Measurements from ENCODE around the gene KLHL29.

Gene KLHL29

GRCh38 chr2:23686405-23687029, 301.5 kb downstream of the KLHL29 start:
- TF ChIP-seq, protein P1, sequence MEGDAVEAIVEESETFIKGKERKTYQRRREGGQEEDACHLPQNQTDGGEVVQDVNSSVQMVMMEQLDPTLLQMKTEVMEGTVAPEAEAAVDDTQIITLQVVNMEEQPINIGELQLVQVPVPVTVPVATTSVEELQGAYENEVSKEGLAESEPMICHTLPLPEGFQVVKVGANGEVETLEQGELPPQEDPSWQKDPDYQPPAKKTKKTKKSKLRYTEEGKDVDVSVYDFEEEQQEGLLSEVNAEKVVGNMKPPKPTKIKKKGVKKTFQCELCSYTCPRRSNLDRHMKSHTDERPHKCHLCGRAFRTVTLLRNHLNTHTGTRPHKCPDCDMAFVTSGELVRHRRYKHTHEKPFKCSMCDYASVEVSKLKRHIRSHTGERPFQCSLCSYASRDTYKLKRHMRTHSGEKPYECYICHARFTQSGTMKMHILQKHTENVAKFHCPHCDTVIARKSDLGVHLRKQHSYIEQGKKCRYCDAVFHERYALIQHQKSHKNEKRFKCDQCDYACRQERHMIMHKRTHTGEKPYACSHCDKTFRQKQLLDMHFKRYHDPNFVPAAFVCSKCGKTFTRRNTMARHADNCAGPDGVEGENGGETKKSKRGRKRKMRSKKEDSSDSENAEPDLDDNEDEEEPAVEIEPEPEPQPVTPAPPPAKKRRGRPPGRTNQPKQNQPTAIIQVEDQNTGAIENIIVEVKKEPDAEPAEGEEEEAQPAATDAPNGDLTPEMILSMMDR (IDR thresholded peaks at IDR 0.05) = no peak

GRCh38 chr2:23687214-23687613, 302.2 kb downstream of the KLHL29 start:
- TF ChIP-seq, protein P1 (IDR thresholded peaks at IDR 0.05) = no peak

GRCh38 chr2:23687713-23688112, 302.7 kb downstream of the KLHL29 start:
- TF ChIP-seq, protein P1 (IDR thresholded peaks at IDR 0.05) = no peak

DNA sequence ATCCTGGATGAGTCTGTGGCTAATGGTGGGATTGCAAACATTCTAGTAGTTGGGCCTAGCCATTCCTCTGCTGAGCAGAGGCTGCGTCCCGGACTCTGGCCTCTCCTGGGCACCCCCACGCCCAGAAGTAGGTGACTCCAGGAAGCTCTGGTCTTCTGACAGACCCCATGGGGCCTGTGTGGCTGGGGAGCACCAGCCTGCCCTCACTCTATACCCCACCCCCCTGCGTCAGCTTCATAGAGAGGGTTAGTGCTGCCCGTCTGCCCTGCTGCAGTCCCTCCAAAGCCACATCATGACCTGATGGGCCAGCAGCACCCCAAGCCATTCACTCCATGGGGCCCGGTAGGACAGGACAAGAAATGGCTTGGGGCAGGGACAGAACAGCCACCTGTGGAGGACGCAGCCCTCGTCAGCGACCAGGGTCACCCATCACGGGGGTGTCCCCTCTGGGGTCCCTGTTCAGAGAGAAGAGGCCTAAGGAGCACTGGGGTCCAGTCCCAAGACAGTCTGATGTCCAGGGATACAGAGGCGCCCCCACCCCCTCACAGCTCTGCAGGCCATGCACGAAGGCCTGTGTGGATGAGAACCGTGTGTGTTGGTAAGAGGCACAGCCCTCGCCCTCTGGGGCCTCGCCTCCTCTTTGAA, 303.6 kb downstream of the KLHL29 start:
- TF ChIP-seq, protein P1 (IDR thresholded peaks at IDR 0.05) = no peak

- TF ChIP-seq, protein P1 (IDR thresholded peaks at IDR 0.05) = no peak
Observed at GRCh38 chr2:23689131-23689700, 304.2 kb downstream of the KLHL29 start.

GRCh38 chr2:23689891-23690290, 304.9 kb downstream of the KLHL29 start:
- TF ChIP-seq, protein P1 (IDR thresholded peaks at IDR 0.05) = no peak

DNA sequence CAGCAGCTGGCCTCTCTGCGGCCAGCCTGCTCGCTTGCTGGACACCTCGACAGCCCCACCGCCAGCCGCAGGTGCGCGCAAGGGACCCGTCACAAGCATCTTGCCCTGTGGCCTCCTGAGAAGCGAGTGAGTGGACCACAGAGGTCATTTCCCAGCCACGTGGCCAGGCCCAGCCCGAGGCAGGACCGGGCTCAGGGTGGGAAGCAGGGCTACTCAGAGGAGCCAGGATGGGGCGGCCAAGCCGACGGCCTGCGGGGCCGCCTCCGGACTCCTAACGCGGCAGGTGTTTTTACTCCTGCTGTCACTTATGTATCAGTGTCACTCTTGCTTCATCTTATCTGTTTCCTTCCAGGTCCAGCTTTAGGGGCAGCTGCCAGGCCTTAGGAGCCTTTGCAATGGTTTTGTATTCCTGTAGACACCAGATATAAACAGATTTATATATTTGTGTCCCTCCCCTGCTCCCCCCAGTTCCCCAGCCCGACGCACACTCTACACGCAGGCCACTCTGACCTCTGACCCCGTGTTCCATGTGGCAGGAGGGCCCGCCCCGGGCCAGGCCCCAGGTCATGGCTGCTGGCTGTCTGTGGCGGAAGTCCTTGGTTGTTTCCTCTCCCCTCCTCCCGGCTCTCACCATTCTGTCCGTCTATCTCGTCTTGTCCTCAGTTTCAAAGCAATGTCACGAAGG, 305.6 kb downstream of the KLHL29 start:
- TF ChIP-seq, protein P1 (IDR thresholded peaks at IDR 0.05) = no peak

Measured in LNCAP (cell line).